HG03139 (cell line): Measurements from ENCODE around the gene MEGF8.
A peak's percentile ranks its signal among the peaks of the same experiment; 100 is the strongest.

ENCODE experiments used
- ATAC-seq: cut with Tn5 transposase; IDR thresholded peaks from one replicate; pipeline ENCODE4 v1.9.1; 2021; ENCODE audit not compliant: unreplicated experiment

The MEGF8 gene, protein sequence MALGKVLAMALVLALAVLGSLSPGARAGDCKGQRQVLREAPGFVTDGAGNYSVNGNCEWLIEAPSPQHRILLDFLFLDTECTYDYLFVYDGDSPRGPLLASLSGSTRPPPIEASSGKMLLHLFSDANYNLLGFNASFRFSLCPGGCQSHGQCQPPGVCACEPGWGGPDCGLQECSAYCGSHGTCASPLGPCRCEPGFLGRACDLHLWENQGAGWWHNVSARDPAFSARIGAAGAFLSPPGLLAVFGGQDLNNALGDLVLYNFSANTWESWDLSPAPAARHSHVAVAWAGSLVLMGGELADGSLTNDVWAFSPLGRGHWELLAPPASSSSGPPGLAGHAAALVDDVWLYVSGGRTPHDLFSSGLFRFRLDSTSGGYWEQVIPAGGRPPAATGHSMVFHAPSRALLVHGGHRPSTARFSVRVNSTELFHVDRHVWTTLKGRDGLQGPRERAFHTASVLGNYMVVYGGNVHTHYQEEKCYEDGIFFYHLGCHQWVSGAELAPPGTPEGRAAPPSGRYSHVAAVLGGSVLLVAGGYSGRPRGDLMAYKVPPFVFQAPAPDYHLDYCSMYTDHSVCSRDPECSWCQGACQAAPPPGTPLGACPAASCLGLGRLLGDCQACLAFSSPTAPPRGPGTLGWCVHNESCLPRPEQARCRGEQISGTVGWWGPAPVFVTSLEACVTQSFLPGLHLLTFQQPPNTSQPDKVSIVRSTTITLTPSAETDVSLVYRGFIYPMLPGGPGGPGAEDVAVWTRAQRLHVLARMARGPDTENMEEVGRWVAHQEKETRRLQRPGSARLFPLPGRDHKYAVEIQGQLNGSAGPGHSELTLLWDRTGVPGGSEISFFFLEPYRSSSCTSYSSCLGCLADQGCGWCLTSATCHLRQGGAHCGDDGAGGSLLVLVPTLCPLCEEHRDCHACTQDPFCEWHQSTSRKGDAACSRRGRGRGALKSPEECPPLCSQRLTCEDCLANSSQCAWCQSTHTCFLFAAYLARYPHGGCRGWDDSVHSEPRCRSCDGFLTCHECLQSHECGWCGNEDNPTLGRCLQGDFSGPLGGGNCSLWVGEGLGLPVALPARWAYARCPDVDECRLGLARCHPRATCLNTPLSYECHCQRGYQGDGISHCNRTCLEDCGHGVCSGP (N-terminal part only)

DNA sequence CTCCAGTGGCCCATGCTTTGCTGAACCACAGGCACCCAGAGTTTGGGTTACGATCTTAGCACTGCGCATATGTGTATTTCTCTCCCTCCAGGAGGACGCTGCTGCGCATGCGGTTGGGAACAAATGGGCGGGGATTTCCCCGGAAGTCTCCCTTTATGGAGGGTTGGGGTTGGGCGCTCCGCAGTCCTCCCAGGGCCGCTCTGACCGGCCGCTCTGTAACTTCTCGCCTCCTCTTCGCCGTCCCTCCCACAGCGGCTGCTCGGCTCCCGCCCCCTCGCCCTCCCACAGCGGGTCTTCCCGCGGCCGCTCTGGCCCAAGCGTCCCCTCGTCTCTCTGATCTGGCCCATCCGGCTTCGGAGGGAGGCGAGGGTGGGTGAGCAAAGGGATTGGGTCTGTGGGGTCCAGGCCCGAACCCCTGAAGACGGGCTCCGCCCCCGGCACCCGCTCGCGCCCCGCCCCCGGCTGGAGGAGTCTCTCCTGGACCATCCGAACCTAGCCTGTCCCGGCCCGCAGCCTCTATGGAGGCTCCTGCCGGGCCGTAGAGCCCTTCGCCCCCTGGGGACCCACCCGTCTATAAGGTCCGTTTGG lies at the start of gene MEGF8:
Gene MEGF8 (plus strand): TSS at position 328 of the 588 bp plus-strand sequence. CDS start 609 bp downstream, outside the sequence.
- peak; percentile 85 for ATAC-seq

DNA sequence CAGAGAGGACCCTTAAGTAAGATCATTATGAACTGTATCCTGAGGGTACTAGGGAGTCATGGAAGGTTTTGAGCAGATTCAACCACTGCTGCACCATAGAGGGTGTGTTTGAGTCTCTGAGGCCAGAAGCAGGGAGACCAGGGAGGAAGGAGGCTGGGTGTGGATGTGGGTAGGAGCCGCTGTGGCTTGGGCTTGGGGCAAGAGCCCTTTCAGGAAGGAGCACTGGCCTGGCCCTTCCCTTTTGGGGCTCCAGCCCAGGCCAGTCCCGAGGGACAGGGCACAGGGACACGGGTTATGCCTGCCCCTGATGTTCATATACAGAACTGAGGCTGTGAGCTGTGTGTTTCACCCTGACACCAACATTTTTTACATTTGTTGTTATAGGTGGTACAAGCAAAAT lies 49.2 kb upstream of the MEGF8 start:
- ATAC-seq = no peak

DNA sequence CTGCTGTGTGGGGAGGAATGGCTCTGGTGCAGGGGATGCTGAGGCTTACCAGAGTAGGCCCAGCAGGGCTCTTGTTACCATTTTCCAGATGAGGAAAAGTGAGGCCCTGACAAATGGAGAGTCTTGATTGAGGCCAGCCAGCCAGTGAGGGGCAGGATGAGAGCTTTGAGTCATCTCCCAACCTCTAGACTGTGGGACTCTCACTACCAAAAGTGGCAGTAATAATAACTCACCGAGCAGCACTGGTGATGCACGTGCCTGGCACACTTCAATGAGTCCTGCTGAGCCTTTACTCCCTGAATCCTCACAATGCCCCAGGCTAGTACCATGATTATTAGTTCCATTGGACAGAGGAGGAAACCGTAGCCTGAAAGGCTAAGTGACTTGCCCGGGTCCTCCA lies 48.6 kb upstream of the MEGF8 start:
- ATAC-seq = no peak

DNA sequence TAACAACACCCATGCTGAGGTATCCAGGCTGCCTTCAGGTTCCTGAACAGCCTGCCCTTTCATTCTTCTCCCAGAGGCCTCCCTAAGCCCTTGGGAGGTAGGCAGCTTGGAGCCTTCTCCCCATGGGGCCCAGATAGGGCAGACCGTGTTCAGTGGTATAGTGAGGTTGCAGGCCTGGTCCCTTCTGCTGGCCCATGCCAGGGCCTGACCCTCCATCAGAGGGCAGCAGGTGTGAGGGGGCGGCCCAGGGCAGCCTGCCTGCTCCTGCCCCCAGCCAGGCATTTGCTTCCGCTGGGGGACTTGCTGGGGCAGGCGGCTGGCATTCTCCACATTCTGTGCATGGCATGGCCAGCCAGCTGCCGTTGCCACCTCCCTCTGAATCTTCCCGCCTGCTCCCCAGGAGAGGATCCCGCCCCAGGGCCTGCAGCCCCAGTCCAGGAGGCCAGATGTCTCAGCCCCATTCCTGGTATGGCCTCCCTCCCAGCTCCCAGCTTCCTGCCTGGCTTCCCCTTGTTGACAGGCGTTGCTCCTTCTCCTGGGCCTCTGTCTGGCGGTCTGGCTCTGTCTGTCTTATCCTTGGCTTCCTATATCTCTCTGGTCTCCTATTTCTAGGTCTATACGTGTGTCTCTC lies 47.5 kb upstream of the MEGF8 start:
- no peak for ATAC-seq

DNA sequence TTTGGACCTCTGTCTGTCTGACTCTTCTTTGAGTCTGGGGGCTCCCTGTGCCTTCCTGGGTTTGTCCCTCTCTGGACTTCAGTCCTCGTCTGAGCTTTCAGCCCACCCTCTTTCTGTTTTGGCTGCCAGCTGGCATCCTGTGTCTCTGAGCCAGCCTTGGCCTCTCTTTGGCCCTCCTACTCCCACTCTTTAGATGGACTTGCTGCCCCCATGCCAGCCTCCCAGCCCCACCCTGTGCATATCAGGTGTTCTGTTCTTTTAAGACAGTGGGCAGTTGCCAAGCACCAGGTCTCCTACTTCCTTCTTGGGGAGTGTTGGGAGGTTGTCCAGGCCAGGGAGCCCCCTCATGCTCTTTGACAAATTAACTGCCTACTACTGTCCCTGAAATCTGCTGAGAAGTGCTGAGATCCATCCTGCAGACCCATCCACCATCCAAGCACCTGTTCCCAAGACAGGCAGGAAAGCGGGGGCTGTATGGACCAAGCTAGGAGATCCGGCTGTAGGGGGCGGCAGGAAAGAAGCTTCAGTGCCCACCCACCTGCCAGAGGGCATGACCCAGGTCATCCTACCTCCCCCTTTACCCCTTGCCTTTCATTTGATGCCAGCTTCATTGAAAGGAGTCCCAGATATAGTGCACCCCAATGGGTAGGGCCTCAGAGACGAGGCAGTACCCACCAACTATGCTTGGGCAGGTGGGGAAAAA lies 46.8 kb upstream of the MEGF8 start:
- ATAC-seq = no peak

DNA sequence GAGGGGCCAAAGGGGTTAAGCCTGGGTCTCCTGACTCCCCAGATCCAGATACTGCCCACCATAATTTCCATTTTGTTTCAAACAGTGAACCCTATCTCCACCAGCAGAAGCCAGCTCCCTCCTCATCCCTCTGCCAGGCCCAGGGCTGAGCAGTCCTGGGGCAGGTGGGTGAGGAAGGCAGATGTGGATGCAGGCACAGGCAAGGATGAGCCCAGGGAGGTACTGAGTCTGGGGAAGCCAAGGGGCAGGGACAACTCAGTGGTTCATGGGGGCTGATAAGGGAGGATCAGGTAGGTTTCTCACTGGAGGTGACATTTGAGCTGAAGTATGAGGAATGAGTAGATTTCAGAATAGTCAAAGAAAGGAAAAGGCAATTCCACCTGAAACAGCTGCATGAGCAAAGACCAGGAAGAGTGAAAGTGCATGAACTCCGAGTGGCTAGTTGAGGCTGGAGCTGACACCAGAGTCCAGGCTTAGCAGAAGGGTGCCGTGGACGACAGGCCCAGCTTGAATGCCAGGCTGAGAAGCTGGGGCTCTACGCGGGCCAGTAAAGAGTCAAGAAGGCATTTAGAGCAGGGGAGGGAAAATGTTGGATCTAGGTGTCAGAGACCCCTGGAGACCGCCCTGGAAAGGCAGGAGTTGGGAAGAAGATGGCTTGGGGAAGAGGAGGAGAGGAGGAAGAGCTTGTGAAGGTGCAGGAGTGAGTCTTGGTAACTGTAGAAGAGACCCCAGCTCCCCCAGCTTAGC lies 46.1 kb upstream of the MEGF8 start:
- no peak for ATAC-seq

DNA sequence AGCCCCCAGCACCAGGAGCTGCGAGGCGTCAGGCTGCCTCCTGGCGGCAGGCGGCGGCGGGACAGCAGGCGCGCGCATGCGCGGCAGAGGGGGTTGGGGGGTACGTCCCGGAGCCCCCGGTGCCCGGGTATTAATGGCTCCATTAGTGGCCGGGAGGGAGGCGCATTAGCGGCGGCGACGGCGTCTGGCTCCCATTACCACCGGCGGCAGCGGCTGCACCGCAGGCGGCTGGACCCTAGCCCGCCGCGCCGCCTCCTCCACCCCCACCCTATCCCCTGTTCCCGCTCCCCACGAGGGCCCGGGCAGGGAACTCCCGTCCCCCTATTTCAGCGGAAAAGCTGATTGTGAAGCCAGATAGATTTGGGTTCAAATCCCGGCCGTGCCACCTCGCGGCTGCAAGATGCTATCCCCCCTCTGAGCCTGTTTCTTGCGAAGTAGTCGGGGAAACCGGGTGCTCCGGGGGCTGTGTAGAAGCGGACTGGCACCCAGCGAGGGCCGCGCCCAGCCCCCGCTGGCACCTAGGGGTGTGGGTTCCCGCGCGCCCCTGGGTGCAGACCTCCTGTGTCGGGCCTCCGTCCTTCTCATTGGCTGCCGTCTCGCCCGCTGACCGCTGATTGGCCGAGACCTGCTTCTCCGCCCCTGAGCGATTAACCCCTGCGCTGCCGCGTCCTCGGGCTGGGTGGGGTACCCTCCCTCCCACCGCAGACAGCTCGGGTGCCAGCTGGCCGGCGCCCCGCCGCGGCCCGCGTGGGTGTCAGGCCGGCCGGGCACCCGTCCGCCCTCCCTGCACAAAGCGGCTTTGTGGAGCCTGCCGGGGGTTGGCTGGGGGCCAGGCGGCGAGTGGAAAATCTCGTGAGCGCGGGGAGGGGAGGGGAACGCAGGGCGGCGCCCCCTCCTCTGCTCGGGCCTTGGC lies 45.3 kb upstream of the MEGF8 start:
- peak; percentile 30 for ATAC-seq

DNA sequence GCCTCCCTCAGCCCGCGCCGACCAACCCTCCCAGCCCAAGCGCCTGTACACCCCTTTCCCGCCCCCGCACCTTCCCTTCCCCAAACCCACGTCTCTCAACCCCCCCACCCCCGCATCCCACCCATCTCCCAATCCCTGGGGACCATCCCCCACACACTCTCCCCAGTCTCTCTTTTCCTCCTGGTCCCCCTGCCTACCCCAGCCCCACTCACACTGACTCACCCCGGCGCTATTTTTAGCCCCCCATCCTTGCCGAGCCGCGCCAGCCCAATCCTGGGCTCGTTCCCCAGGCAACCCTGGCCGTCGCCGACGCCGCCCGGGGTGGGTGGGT lies 44.7 kb upstream of the MEGF8 start:
- ATAC-seq = no peak

DNA sequence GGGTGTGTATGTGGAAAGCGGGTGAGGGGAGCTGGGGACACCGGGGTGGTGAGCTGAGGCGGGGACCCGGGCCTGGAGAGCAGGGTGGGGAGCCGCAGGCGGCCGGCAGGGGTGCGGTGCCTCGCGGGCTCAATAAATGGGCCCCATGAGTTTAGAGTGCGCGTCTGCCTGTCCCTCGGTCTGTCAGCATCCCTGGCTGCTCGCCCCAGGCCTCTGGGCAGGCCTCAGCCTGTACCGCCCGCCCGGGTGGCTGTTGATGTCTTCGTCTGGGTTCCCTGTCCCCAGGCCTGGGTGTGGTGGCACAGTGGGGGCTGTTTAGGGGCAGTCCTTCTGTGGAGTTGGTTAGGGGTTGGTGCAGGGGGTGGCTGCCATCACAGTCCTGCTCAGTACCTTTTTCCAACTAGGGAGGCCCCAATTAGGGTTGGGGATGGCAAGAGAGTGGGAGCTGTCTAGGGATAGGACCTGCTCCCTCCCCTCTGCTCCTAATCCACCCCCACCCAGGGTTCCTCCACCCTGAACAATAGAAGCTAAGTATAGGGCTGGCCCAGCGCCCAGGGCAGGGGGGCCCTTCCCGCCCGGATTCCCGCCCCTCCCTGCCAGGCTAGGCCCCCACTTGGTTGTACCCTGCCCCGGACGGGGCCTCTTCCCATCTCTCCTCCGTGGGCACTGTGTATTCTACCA lies 44.1 kb upstream of the MEGF8 start:
- ATAC-seq = no peak

DNA sequence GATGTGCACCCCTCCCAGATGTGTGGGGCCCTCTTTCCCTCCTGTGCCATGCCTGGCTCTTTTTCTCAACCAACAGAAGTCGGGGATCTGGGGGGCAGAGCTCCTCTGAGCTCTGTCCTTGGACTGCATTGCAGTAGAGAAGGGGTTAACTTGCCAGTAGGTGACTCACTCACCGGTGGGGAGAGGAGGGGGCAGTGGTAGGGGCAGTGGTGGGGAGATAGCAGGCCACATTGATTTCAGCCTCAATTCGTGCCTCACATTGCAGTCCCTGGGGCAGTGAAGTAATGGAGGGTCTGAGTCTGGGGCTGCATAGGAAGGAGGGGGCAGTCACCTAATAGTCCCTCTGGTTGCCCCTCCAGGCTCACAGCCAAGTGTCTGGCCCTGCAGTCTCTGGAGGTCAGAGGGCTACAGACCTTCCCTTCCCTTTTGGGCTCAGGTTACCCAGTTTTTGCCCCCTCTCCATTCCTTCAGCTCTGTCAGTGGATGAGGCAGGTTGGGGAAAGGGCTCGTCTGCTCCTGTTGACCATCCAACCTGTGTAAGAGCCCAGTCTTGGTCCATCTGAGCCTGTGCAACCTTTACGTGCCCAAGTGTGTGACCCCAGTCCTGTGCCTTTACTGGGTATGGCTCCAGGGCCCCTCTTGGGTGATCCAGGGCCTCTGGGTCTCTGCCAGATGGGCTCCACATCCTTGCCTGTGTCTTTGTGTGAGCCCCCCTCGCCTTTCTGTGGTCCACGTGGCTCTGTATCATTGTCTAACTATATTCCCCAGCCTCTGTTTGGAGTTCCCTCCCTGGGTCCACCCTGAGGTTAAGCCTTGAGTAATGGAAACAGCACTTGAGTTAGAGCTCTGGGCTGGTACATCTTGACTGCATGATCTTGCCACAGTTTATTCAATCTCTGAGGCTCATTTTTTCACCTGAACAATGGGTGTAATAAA lies 43.3 kb upstream of the MEGF8 start:
- no peak for ATAC-seq

DNA sequence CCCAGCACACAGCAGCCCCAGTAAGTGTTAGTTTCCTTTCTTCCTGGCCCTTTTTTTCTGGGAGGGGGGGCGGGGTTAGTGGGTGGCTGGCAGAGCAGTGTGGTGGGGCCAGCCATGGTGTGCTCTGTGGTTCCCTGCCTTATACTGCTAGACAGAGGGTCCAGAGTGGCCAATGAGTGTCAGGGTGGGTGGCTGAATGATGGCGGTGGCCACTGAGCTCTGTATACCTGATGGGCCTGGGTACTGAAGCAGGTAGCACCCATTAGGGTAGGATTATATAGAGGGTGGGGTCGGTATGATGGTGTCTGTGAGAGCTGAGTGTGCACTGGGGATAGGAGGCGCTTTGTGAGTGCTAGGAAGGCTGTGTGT lies 42.6 kb upstream of the MEGF8 start:
- ATAC-seq = no peak

DNA sequence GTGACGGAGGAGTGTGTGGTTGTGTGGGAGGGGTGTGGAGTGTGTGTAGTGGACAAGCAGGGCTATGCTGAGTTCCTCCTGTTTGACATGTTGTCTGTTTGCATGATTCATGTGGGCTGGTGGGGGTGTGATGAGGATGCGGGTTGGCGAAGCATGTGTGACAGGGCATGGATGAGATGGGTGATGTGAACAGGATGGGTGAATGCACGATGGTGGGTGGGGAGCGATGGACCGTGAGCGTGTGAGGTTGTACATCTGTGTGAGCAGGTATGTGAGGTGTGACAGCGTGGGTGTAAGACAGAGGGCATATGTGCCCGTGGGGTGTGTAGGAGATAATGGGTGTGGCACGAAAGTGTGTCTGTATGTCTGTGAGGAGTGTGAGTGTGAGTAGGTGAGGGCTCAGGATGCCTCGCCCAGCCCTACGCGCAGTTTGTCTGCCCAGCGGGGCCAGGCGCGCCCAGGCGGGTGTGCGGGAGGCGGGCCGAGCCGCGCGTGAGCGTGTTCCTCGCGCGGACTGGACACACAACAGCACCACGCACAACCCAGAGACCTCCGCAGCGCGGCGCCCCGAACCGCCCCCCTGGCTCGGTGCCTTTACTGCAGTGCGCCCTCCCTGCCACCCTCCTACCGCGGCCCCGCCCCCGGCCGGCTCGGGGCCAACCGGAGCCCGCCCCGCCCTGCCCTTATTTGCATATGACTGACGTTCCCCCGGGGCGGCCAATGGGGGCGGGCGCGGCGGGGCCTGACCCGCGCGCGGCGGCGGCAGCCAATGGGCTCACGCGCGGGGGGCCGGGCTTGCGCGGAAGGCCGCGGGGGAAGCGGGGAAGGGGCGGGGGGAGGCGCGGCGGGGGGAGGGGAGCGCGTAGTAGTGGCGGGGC lies 42.0 kb upstream of the MEGF8 start:
- ATAC-seq = peak; percentile 41

DNA sequence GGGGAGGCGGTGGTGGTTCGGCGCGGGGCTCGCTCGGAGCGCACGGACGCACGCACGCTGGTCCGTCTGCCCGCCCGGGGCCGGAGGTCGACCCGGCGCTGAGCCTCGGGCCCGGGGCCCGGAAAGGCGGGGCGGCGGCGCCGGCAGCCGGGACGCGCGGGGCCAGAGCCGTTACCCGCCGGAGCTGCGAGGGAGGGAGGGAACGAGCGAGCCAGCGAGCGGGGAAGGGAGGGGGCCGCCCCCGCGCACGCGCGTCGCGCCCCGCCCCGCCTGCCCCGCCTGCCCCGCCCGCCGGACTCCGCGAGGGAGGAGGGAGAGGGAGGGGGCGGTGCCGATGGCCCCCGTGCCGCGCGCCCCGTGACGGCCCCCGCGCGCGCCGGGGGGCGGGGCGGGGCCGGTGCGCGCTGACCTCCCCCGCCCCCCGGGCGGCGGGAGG lies 41.4 kb upstream of the MEGF8 start:
- peak; percentile 22 for ATAC-seq

DNA sequence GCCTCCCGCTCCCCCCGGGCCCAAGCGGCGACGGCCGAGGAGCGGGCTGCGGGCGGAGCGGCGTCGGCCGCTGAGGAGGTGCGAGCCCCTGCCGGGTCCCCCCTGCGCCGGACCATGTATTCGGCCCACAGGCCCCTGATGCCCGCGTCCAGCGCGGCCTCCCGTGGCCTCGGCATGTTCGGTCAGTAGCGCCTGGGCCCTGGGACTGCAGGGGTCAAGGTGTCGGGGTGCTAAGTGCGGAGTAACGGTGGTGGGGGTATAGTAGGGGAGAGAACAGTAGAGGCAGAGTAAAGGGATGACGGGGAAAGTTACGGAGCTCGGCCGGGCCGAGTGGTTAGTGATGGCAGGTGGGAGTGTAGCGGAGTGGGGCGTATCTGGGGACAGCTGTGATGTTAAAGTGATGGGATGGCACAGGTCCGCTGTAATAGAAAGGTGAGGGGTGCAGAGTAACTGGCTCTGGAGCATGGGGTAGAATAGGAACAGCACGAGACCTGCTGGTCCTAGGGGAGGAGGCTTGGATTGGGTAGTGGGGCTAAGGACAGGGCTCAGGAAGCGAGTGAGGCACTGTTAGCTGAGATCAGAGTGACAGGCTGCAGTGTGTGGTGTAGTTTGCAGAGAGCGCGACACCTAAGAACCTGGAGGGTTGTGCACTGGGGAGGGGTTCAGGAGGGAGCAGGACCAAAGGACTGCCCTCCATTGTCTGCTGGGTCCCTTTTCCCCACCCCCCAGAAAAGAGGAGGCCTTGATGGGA lies 40.7 kb upstream of the MEGF8 start:
- no peak for ATAC-seq

DNA sequence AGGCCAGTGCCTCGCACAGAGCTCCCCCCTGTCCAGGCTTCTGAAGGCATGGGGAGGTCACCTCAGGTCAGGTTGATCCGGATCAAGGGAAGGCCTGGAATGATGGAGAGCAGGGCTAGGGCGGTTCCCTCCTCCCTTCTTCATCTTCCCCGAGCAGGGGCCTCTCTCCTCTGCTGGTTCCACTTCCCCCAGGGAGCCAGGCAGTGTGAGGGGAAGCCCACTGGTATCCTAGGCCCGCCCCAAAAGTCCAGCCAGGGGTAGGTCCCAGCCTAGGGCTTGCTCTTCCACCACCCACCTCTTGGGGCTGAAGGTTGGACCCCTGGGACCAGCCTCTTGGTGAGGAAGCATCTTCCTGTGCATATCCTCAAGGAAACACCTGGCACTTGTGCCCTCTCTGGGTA lies 39.9 kb upstream of the MEGF8 start:
- ATAC-seq = no peak
